Measurements from ENCODE around the gene RAB38.

The RAB38 gene

GRCh38 chr11:88169471-88169870, 5.8 kb downstream of the RAB38 start:
- DNase-seq = no peak

DNA sequence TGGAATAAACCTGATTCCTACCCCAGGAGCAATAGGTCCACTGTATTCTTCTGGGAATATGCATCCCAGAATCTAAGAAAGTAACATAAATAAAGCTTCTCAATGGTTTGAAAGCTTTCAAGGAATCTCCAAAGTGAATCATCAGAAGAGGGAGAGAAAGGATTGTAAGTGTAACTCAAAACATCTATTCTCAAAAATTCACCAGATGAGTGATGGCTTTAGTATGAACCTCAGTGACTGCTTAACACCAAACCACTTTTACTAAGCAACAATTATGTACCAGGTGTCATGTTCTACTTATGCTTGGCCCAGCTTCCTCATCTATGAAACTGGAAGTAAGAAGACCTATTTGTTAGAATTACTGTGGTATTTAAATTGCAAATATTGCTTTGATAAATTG, 7.4 kb downstream of the RAB38 start:
- no peak for DNase-seq

DNA sequence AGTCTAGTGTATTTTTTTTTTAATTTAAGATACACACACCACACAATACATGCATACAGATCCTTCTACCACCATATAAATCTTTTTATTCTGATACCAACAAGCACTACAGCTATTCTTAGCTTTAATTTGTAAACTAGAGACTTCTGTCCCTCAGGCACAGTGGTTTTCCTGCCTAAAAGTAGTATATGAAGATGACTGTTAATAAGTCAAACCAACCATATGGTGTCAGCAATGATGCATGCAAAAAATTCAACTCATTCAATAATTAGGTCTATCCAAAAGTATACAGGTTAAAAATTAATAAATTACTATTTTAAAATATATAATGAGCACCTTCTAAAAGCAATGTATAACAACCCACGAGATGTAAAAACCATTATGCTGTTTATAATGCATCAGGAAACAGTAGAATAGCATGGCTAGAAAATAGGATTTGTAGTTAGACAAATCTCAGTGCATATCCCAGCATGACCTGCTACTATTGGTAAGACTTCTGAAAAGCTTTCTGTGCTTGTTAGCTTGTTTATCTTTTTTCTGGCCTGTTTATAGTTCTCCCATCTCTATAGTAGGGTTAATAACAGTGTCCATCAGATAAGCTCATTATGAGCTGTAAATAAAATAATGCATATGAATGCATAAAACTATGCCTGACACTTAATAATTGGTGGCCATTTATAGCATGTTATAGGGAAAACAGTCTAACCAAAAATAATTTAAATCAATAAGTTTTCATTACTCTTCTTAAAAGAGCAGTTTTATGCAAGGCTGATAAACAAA, 10.2 kb downstream of the RAB38 start:
- DNase-seq = no peak

GRCh38 chr11:88164320-88164719, 10.9 kb downstream of the RAB38 start:
- DNase-seq = no peak

GRCh38 chr11:88158081-88158480, 17.2 kb downstream of the RAB38 start:
- DNase-seq = no peak

- no peak for DNase-seq
These were observed 17.9 kb downstream of the RAB38 start for GRCh38 chr11:88157370-88157769.

DNA sequence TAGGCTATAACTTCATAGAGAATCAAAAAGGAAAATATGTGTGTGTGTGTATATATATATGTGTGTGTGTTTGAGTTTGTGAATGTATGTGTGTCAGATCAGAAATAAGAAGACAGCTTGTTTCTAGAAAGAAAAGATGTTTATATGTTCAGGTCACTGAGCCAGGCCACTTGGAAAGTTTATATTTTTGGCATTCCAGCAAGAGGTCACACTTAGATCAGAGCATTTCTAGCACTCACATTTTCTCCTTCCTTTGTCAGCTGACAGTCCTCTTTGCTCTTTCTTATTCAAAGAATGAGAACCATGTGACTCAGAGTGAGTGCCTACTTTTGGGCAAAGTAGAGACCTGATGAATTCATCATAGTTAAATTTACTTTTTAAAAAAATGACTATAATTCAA, 22.9 kb downstream of the RAB38 start:
- DNase-seq = no peak

DNA sequence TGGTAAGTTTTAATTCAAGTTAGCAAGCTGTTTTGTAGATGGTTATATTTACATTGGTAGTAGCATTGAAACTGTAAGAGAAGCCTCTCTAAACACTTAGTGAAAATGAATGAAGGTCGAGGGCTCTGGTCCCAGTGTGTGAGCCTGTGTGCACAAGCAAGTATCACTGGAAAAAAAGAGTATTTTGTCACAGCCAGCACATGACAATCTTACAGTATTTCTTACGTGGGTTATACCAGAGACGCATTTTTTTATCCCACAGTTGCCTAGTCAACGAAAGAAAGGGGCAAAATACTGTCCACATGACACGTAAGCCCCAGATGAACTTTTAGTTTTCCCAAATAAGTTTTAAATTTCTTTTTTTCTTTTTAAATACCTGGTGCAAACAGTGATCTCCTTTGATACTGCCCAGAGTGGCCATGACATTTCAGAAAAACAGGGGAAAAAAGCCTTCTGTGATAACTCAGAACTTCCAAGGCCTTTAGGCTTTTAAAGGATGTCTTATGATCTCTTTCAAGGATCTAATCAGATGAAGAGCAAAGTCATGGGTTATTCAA, 23.5 kb downstream of the RAB38 start:
- DNase-seq = no peak

DNA sequence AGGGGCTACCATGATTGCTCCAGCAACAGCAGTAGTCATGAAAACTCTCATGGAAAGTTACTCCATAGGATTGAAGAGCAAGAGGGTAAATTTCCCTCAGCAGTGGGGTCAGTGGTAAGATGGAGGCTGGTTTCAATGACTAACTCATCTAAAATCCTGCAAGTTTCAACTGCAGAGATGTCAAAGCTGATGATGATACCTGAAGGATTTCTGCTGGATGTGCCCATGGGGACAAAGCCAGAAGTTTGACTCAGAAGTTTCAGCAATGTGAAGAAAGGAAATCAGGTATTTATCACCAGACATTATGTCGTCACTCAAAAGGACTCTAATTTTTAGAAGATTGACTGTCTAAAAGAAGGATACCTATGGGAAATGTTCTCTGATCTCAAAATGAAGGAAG, 29.1 kb downstream of the RAB38 start:
- no peak for DNase-seq

DNA sequence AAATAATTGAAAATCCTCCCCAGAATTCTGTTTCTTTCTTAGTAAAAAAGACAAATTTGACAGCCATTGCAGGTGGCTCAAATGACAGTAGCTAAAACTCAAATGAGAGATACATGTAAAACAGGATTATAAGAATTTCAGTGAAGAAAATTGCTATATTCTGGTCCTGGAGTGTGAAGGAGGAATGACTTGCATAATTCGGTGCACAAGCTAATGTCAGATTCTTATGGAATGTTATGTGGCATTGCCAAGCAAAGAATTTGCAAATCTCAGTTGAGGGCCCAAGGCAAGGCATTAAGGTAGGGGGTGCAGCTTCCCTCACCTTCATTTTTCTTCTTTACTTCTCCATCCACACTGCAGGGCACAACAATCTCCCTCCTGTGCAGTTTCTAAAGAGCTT, 35.4 kb downstream of the RAB38 start:
- no peak for DNase-seq

DNA sequence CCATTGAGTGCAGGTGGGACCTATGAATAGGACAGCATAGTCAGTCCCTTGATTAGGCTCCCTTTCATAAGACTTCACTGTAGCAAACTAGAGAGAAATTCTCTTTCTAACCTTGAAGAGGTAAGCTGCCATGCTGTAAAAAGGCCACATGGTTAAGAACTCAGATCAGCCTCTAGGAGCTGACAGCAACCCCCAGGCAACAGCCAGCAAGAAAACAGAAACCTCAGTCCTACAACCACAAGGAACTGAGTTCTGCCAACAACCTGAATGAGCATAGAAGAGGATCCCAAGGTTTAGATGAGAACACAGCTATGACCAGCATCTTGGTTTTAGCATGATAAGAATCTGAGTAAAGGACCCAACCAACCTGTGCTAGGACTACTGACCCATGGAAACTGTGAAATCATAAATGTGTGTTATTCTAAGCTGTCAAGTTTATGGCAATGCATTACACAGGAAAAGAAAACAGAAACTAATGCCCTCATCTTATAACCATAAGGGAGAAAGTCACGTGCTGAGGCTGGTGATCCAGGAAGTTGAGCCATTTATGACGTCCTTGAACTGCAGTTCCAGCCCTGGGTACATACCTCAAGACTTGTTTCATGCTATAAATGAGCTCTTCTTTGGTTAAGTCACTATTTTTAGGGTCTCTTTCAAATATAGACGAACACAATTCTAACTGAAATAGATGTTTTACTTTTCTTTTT, 43.3 kb downstream of the RAB38 start:
- DNase-seq = no peak

- no peak for DNase-seq
These were observed 52.3 kb downstream of the RAB38 start for GRCh38 chr11:88122956-88123355.

- DNase-seq = no peak
These were observed 55.7 kb downstream of the RAB38 start for GRCh38 chr11:88119561-88119960.

GRCh38 chr11:88117281-88117858, 57.9 kb downstream of the RAB38 start:
- no peak for DNase-seq

- DNase-seq = no peak
These were observed 59.2 kb downstream of the RAB38 start for GRCh38 chr11:88115828-88116755.

GRCh38 chr11:88114486-88115045, 60.7 kb downstream of the RAB38 start:
- DNase-seq = no peak

DNA sequence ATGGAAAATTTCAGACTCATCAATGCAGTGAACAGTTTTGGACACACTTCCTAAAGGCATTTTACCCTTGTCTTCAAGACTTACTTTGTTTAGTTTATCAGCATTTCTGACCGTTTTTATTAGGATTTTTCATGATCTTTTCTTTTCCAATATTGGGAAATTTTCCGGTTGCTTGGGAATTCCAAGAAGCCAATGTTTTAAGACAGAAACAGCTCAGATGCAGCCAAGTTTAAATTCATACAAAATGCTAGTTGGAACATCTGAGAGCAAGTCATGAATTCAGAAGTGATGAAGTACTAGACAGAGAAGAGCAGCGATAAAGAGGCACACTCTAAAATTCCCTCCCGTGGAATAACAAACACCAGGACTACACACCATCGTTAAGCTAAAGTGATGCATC, 68.6 kb downstream of the RAB38 start:
- DNase-seq = no peak

- DNase-seq = no peak
These were observed 69.3 kb downstream of the RAB38 start for GRCh38 chr11:88105951-88106350.

DNA sequence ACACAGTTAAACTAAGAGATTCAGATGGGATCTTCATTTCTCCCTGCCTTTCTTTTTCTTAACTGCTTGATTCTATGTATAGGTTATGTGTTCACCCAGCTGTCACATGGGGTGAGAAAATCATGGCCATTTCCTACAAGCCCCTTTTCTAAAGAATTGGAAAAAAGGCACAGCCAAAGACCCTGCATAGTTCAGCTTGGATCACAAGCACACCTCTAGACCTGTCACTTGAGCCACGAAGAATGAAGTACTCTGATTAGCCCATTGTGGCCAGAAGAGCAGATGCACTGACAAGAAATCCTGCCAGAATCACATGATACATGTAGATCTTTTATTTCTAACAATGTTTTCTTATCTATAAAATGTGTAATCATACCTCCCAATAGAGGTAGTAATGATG, 69.7 kb downstream of the RAB38 start:
- DNase-seq = no peak

GRCh38 chr11:88104408-88104807, 70.8 kb downstream of the RAB38 start:
- DNase-seq = no peak

DNA sequence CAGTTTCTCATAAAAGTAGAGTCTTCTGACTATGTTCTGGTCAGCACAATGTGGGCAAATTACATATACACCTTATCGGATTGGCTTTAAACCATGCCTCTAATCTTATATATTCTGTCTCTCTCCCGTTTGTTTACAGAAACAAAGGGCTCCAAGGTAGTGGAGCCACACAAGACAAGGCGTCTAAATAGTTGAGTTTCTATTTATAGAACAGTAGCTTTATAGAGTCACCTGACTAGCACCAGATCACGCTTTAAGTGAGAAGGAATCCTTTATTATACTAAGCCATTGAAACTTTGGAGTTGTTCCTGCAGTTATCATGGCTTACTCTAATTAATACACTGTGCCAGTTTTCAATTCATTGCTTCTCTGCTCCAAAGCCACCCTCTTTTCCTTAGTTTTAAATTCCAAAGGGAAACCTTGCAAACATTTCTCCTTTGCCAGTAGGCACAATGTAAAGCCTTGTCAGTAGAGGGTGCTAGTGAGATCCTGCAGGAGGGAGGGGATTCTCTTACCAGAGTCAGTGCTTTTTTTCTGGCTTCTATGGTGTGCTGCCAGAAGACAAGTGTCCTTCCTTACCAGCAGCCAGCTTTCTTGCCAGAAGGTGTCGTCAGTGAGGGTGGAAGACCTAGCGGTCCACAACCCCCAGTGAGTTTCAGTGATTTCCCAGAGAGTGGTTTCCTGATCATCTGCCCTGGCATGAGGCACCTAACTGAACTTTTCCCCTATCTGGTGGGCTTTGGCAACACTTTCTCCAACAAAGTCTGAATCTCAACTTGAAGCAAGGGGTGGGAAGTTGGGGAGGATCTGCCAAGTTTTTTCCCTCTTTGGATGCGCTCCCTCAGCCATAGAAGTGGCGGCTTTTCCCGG, 71.7 kb downstream of the RAB38 start:
- no peak for DNase-seq

- DNase-seq = no peak
These were observed 72.7 kb downstream of the RAB38 start for GRCh38 chr11:88102598-88102934.

All from NCI-H345 (cell line).